Lung (tissue), 12 donors: Measurements from ENCODE around the gene C20orf141. TPM values are rescaled to one million over a fixed set of nuclear protein-coding genes. Genes with fewer than 3 reads are reported as not detected.

Experiments
- ATAC-seq: fragments of 200-7000 bp; cut with Tn5 transposase; one replicate; pipeline ENCODE4 v1.9.1; 2020; ENCODE audit warnings: moderate number of reproducible peaks; ENCODE audit not compliant: insufficient read depth, low FRiP score
- DNase-seq, 3 donors: peaks; one replicate each; pipeline ENCODE4 v3.0.0-alpha.2; 2013 to 2017
- H3K27ac ChIP-seq, 2 donors: one replicate each; pipeline ENCODE4 v1.5.1; 2013; ENCODE audit warnings: mild to moderate bottlenecking in 2 of 2, moderate library complexity in 2 of 2, control low read depth in 1 of 2, inconsistent platforms in 1 of 2, low read depth in 1 of 2, low read length in 1 of 2
- H3K27me3 ChIP-seq, 3 donors: one replicate each; pipeline ENCODE4 v1.5.1; 2013; ENCODE audit warnings: low read length in 2 of 3; ENCODE audit not compliant: control insufficient read depth in 3 of 3, insufficient read depth in 3 of 3
- H3K36me3 ChIP-seq, 4 donors: one replicate each; pipeline ENCODE4 v1.5.1; 2013; ENCODE audit warnings: low read length in 4 of 4, mild to moderate bottlenecking in 1 of 4, moderate library complexity in 1 of 4; ENCODE audit not compliant: control insufficient read depth in 4 of 4, insufficient read depth in 4 of 4
- H3K4me1 ChIP-seq, 5 donors: one replicate each; pipeline ENCODE4 v1.5.1; 2013; ENCODE audit warnings: low read length in 5 of 5, mild to moderate bottlenecking in 2 of 5, moderate library complexity in 1 of 5; ENCODE audit not compliant: control insufficient read depth in 5 of 5, insufficient read depth in 5 of 5
- H3K4me3 ChIP-seq: one replicate; pipeline ENCODE4 v1.5.1; 2013; ENCODE audit warnings: mild to moderate bottlenecking, control low read depth, moderate library complexity
- H3K9ac ChIP-seq, 2 donors: one replicate each; pipeline ENCODE4 v1.5.1; 2013; ENCODE audit warnings: low read length in 2 of 2, control low read depth in 1 of 2; ENCODE audit not compliant: insufficient read depth in 1 of 2
- H3K9me3 ChIP-seq, 4 donors: one replicate each; pipeline ENCODE4 v1.5.1; 2013; ENCODE audit warnings: low read length in 3 of 4, mild to moderate bottlenecking in 1 of 4, moderate library complexity in 1 of 4; ENCODE audit not compliant: control insufficient read depth in 4 of 4, insufficient read depth in 3 of 4
- WGBS, 2 donors: extraction: QIAGEN DNeasy Blood & Tissue Kit; methylation state at CpG; one replicate each; pipeline ENCODE4 v1.1.7; 2013; 5-methylcytosine and 5-hydroxymethylcytosine counted together
- polyA plus RNA-seq, 2 donors: library from polyadenylated mRNA; stranded (reverse); fragments of 200-250 nt; gene quantifications; one replicate each; pipeline ENCODE4 v1.2.1, GENCODE V29; 2013
- total RNA-seq, 2 donors: library from RNA; depleted of rRNA in 1 of 2; stranded (reverse); fragments of >200 nt in 1 of 2; gene quantifications; one replicate each; pipeline ENCODE4 v1.2.1, GENCODE V29; 2014 to 2021
- TF ChIP-seq, protein P1 (sequence below): IDR thresholded peaks from 2 replicates; pipeline ENCODE4 v1.5.1; 2012; ENCODE audit warnings: mild to moderate bottlenecking; ENCODE audit errors: control extremely low read depth, extremely low read depth
- donor health status: control.
- donor health status: control.
- donor health status: Bipolar disorder and iron deficiency.
- donor health status: healthy.
- donor health status: DM: yes; HTN: yes; CAD: no.

Gene C20orf141
- total and polyA plus RNA-seq, 4 donors = not detected

DNA sequence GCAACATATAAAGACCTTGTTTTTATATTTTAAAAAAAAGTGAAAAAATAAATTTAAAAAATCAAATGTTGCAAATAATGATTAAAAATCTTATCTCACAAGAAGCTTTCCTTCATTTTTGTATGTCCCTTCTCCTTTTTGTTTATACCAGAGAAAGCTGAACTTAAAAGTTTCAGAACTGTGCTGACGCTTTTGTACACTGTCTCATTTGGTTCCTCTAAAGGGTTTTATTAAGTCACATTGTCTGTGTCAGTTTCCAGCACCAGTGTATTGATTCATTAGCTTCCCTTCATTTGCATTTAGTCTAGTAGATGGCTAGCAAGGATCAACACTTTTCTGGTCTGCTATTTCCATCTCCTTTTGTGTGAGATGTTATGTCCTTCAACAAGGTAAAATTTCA is 19.0 kb downstream of the C20orf141 start:
- ATAC-seq (no peak), DNase-seq (no peak)
- Histone ChIP-seq H3K9me3 (no peaks in the 10 kb centered on the region), H3K27ac (no peak overlapping the region), H3K9ac (no peak overlapping the region), H3K4me3 (no peak overlapping the region), H3K4me1 (no peaks in the 10 kb centered on the region), H3K27me3 (peaks cover 0 to 4% (median 0%) of the 10 kb centered on the region in 3 donors), H3K36me3 (peaks cover 0 to 10% (median 6%) of the 10 kb centered on the region in 4 donors)
- 70 to 73% methylated on average over 1 of the region's 1 CpG for WGBS, 2 donors
- TF ChIP-seq, protein P1, sequence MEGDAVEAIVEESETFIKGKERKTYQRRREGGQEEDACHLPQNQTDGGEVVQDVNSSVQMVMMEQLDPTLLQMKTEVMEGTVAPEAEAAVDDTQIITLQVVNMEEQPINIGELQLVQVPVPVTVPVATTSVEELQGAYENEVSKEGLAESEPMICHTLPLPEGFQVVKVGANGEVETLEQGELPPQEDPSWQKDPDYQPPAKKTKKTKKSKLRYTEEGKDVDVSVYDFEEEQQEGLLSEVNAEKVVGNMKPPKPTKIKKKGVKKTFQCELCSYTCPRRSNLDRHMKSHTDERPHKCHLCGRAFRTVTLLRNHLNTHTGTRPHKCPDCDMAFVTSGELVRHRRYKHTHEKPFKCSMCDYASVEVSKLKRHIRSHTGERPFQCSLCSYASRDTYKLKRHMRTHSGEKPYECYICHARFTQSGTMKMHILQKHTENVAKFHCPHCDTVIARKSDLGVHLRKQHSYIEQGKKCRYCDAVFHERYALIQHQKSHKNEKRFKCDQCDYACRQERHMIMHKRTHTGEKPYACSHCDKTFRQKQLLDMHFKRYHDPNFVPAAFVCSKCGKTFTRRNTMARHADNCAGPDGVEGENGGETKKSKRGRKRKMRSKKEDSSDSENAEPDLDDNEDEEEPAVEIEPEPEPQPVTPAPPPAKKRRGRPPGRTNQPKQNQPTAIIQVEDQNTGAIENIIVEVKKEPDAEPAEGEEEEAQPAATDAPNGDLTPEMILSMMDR = no peak

DNA sequence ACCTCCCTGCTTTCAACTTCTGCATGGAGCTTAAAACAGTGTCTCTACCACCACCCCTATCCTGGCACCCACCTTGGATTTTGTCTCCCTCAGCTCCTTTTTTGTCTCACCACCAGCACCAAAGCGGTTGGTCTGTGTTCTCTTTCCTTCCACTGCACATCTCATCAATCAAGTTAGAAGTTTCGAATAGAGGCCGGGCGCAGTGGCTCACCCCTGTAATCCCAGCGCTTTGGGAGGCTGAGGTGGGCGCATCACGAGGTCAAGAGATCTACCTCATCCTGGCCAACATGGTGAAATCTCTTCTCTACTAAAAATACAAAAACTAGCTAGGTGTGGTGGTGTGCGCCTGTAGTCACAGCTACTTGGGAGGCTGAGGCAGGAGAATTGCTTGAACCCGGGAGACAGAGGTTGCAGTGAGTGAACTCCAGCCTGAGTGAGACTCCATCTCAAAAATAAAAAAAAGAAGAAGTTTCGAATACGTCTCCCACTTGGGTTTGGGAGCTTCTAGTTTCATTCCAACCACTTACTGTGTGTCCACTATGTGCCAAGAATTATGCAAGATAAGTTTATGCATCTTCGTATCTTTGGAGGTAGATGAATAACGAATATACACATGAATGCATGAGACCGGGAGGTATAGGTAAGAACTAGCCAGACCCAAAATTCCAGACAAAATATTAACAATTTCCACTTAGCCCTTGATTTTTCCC is 19.8 kb downstream of the C20orf141 start:
- Histone ChIP-seq H3K27me3 (no peaks in the 10 kb centered on the region), H3K9ac (no peak overlapping the region), H3K9me3 (no peaks in the 10 kb centered on the region), H3K4me3 (no peak overlapping the region), H3K4me1 (peaks cover 0 to 5% (median 2%) of the 10 kb centered on the region in 5 donors), H3K27ac (no peak overlapping the region), H3K36me3 (peaks cover 0 to 10% (median 6%) of the 10 kb centered on the region in 4 donors)
- TF ChIP-seq, protein P1 = no peak
- ATAC-seq = no peak
- no peak for DNase-seq
- WGBS, 2 donors = 91 to 94% methylated on average over 14 of the region's 14 CpGs

DNA sequence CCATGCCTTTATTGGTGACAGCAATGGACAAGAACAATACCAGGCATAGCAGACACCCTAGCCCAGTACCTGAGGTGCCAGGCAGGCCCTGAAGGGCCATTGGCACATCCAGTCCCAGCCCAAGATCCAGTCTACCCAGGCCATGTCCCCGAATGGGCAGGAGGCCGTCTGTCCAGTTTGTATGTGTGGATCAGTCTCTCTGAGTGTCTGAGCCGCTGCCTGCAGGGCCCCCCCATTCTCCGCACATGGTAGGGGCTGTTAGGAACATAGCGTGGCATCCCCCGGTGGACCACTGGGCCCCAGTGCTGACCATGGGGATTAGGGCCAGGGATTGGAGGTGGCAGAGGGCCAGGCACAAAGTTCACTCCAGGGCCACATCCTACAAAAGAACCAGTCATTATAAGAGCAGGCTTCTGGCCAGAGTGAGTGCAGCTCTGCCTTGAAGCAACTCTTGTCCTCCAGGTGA is 20.6 kb downstream of the C20orf141 start:
- no peak overlapping the region for H3K4me3 ChIP-seq
- no peak for ATAC-seq
- DNase-seq = no peak
- H3K27ac ChIP-seq = no peak overlapping the region
- H3K9ac ChIP-seq = no peak overlapping the region
- H3K9me3 ChIP-seq = no peaks in the 10 kb centered on the region
- H3K4me1 ChIP-seq = peaks cover 0 to 11% (median 6%) of the 10 kb centered on the region in 5 donors
- H3K36me3 ChIP-seq = peaks cover 0 to 10% (median 6%) of the 10 kb centered on the region in 4 donors
- TF ChIP-seq, protein P1 = no peak
- H3K27me3 ChIP-seq = no peaks in the 10 kb centered on the region
- 94 to 98% methylated on average over 6 of the region's 6 CpGs for WGBS, 2 donors

DNA sequence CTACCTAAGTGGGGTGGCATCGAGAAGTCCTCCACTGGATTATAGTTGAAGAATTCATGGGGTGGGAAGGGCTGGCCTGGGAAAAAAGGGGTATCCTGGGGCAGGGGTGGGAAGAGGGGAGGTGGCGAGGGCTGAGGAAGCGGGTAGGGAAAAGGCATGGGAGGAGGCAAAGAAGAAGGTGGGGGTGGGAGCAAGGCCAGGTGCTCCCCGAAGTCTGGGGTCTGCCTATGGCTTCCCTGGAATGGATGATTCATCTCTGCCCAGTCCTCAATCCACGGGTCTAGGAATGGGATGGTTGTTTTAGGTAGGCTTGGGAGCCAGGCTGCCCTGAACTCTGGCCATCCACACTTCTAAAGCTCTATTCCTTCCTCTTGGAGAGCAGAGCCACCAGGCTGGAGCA is 21.2 kb downstream of the C20orf141 start:
- peaks cover 0 to 10% (median 6%) of the 10 kb centered on the region in 4 donors for H3K36me3 ChIP-seq
- peaks cover 0 to 11% (median 6%) of the 10 kb centered on the region in 5 donors for H3K4me1 ChIP-seq
- H3K27me3 ChIP-seq = no peaks in the 10 kb centered on the region
- 91 to 95% methylated on average over 5 of the region's 5 CpGs for WGBS, 2 donors
- H3K9me3 ChIP-seq = no peaks in the 10 kb centered on the region
- ATAC-seq (no peak), DNase-seq (no peak)
- no peak overlapping the region for H3K9ac ChIP-seq
- TF ChIP-seq, protein P1 = no peak
- no peak overlapping the region for H3K4me3 ChIP-seq
- H3K27ac ChIP-seq = no peak overlapping the region
